GM18520 (cell line): ENCODE data around the gene DNMBP.

Experiments
- ATAC-seq: cut with Tn5 transposase; IDR thresholded peaks from one replicate; pipeline ENCODE4 v1.9.1; 2021; ENCODE audit not compliant: unreplicated experiment

Gene DNMBP

GRCh38 chr10:99834410-99834809, 175.3 kb downstream of the DNMBP start:
- no peak for ATAC-seq

- ATAC-seq = no peak
Measured at GRCh38 chr10:99832439-99832838, 177.3 kb downstream of the DNMBP start.

- no peak for ATAC-seq
Measured at GRCh38 chr10:99828464-99828863, 181.3 kb downstream of the DNMBP start.

GRCh38 chr10:99827936-99828335, 181.8 kb downstream of the DNMBP start:
- ATAC-seq = no peak
